Adipocyte (in vitro differentiated cells): ENCODE measurements around the gene PLA2G2F.
A peak's percentile ranks its signal among the peaks of the same experiment; 100 is the strongest.

Experiments used
- DNase-seq: peaks from one replicate; pipeline ENCODE4 v3.0.0-alpha.2; 2015; ENCODE audit warnings: low read depth
- H3K27me3 ChIP-seq: replicated peaks from 2 replicates; pipeline ENCODE4 v1.7.0; 2013; ENCODE audit warnings: mild to moderate bottlenecking, low read length, moderate library complexity; ENCODE audit not compliant: control insufficient read depth, insufficient read depth
- H3K36me3 ChIP-seq: 2 replicates; pipeline ENCODE4 v1.7.0; 2013; ENCODE audit warnings: low read length, mild to moderate bottlenecking, moderate library complexity; ENCODE audit not compliant: control insufficient read depth, insufficient read depth, severe bottlenecking
- H3K4me1 ChIP-seq: 2 replicates; pipeline ENCODE4 v1.7.0; 2013; ENCODE audit warnings: mild to moderate bottlenecking, low read length, moderate library complexity; ENCODE audit not compliant: control insufficient read depth, insufficient read depth
- H3K4me3 ChIP-seq: 2 replicates; pipeline ENCODE4 v1.7.0; 2013; ENCODE audit warnings: mild to moderate bottlenecking, low read length, moderate library complexity
- H3K9ac ChIP-seq: 2 replicates; pipeline ENCODE4 v1.7.0; 2013; ENCODE audit warnings: mild to moderate bottlenecking, low read length, moderate library complexity
- H3K9me3 ChIP-seq: 2 replicates; pipeline ENCODE4 v1.7.0; 2013; ENCODE audit warnings: mild to moderate bottlenecking, low read length, moderate library complexity; ENCODE audit not compliant: control insufficient read depth

Gene PLA2G2F

DNA sequence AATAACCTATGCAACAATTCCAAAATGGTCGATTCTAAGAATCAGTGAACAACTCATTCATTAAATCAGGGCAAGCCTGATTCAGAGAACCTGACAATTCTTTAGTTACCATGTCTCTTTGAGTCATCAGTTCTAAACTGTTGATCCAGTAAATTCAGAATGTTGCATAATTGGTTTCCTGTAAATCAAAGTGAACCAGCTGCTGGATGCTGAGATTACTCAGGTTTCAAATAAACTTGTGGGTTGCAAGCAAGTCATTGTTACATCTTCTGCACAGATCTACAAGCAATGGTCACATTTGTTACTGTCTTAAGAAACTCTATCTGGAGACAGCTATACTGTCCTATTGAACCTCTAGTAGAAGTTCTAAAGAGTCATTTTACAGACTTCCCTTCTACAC lies 36.2 kb upstream of the PLA2G2F start:
- Histone ChIP-seq H3K9me3 (no peaks in the 10 kb centered on the region), H3K4me1 (no peaks in the 10 kb centered on the region), H3K27me3 (no peaks in the 10 kb centered on the region), H3K9ac (no peak overlapping the region), H3K36me3 (no peaks in the 10 kb centered on the region), H3K4me3 (no peak overlapping the region)
- peak; percentile 34 for DNase-seq

DNA sequence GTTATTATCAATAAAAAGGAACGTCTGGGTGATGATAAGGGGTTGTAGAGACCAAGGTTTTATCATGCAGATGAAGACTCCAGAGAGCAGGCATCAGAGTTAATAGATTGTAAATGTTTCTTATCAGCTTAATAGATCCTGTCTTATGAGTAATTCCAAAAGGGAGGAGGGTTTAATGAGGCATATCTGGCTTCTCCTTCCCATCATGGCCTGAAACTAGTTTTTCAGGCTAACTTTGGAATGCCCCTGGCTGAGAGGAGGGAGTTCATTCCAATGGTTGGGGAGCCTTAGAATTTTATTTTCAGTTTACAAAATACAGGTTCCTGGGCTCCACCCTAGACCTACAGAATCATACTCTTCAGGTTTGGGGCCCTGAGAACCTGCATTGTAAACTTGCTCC lies 33.3 kb upstream of the PLA2G2F start:
- H3K9me3 ChIP-seq: no peaks in the 10 kb centered on the region
- DNase-seq: no peak
- no peaks in the 10 kb centered on the region for H3K4me1 ChIP-seq
- H3K9ac ChIP-seq: no peak overlapping the region
- H3K36me3 ChIP-seq: no peaks in the 10 kb centered on the region
- no peak overlapping the region for H3K4me3 ChIP-seq
- no peaks in the 10 kb centered on the region for H3K27me3 ChIP-seq

- DNase-seq: no peak
- Histone ChIP-seq H3K9ac (no peak overlapping the region), H3K9me3 (no peaks in the 10 kb centered on the region), H3K4me1 (no peaks in the 10 kb centered on the region), H3K4me3 (no peak overlapping the region), H3K36me3 (no peaks in the 10 kb centered on the region), H3K27me3 (no peaks in the 10 kb centered on the region)
These were observed 31.8 kb upstream of the PLA2G2F start for GRCh38 chr1:20107351-20107750.

DNA sequence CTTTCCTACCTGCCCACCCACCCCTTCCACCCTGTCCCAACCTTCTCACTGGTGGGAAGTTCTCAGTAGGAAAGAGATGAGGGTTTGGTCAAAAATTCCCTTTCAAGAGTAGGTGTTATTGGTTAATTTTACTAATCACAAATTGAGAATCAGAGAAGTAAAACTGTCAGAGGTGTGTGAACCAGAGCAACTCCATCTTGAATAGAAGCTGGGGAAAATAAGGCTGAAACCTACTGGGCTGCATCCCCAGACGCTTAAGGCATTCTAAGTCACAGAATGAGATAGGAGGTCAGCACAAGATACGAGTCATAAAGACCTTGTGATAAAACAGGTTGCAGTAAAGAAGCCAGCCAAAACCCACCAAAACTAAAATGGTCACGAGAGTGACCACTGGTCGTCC lies 31.3 kb upstream of the PLA2G2F start:
- Histone ChIP-seq H3K27me3 (no peaks in the 10 kb centered on the region), H3K4me1 (no peaks in the 10 kb centered on the region), H3K4me3 (no peak overlapping the region), H3K9ac (no peak overlapping the region), H3K9me3 (no peaks in the 10 kb centered on the region), H3K36me3 (no peaks in the 10 kb centered on the region)
- no peak for DNase-seq

DNA sequence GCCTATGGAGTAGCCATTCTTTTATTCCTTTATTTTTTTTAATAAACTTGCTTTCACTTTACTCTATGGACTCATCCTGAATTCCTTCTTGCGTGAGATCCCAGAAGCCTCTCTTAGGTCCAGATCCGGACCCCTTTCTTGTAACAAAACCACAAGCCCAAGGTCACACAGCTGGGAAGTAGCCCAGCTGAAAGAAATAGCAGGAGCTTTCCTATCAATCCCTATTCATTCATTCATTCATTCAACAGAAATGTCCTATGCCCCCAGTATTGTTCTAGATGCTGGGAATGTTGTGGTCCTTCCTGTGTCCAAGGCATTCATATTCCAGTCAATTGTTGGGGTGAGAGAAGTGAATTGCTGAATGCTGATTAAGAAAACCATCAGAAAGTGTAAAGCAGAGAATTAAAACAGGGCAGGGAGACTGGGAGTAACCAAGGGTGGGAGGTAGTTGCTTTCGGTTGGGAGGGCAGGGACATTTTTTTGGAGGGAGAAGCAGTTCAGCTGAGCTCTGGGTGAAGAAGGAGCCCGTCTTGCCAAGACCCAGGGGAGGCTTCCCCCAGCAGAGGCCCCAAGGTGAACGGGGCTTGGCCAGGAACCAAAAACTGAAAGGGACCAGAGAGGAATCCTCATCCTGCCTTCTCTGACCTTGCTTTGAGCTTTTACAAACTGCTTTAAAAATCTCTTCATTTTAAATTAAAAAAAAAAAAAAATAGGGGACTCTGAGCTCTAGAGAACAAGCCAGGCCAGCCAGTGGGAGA lies 30.6 kb upstream of the PLA2G2F start:
- no peak for DNase-seq
- H3K27me3 ChIP-seq: no peaks in the 10 kb centered on the region
- H3K9ac ChIP-seq: no peak overlapping the region
- no peak overlapping the region for H3K4me3 ChIP-seq
- no peaks in the 10 kb centered on the region for H3K9me3 ChIP-seq
- H3K36me3 ChIP-seq: no peaks in the 10 kb centered on the region
- no peaks in the 10 kb centered on the region for H3K4me1 ChIP-seq

- Histone ChIP-seq H3K36me3 (no peaks in the 10 kb centered on the region), H3K9me3 (no peaks in the 10 kb centered on the region), H3K4me1 (no peaks in the 10 kb centered on the region), H3K4me3 (no peak overlapping the region), H3K9ac (no peak overlapping the region), H3K27me3 (no peaks in the 10 kb centered on the region)
- DNase-seq: no peak
These were observed 29.8 kb upstream of the PLA2G2F start for GRCh38 chr1:20109223-20109856.

DNA sequence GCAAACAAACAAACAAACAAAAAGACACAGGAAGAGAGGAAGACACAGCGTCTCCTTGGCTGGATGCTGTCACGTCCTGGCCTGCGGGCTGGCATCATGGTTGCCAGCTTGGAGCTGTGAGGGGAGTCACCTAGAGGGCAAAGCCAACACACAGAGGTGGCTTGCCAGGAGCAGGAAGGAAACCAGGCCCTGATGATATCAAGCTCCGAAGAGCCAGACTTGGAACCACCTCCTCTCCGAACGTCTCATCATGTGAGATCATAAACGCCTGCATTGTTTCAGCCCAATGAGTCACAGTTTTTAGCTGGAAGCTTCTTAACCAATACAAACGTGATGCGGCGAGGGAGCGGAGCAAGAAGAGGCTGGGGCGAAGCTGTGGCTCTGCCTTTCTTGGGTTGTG lies 28.4 kb upstream of the PLA2G2F start:
- H3K4me3 ChIP-seq: no peak overlapping the region
- no peaks in the 10 kb centered on the region for H3K9me3 ChIP-seq
- H3K27me3 ChIP-seq: no peaks in the 10 kb centered on the region
- no peak overlapping the region for H3K9ac ChIP-seq
- no peaks in the 10 kb centered on the region for H3K4me1 ChIP-seq
- no peak for DNase-seq
- no peaks in the 10 kb centered on the region for H3K36me3 ChIP-seq

DNA sequence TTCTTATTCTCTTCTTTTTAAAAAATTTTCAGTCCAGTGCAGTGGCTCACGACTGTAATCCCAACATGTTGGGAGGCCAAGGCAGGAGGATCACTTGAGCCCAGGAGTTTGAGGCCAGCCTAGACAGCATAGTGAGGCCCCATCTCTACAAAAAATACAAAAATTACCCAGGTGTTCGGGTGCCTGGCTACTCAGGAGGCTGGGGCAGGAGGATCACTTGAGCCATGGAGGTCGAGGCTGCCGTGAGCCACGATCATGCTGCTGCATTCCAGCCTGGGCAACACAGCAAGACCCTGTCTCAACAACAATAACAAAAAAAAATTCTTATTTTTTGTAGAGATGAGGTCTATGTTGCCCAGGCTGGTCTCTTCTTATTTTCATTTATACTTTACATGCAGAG lies 27.7 kb upstream of the PLA2G2F start:
- DNase-seq: no peak
- Histone ChIP-seq H3K36me3 (no peaks in the 10 kb centered on the region), H3K4me1 (no peaks in the 10 kb centered on the region), H3K4me3 (no peak overlapping the region), H3K9me3 (no peaks in the 10 kb centered on the region), H3K27me3 (no peaks in the 10 kb centered on the region), H3K9ac (no peak overlapping the region)

- Histone ChIP-seq H3K27me3 (no peaks in the 10 kb centered on the region), H3K4me1 (no peaks in the 10 kb centered on the region), H3K36me3 (no peaks in the 10 kb centered on the region), H3K4me3 (no peak overlapping the region), H3K9ac (no peak overlapping the region), H3K9me3 (no peaks in the 10 kb centered on the region)
- DNase-seq: no peak
These were observed 26.7 kb upstream of the PLA2G2F start for GRCh38 chr1:20112279-20113000.

DNA sequence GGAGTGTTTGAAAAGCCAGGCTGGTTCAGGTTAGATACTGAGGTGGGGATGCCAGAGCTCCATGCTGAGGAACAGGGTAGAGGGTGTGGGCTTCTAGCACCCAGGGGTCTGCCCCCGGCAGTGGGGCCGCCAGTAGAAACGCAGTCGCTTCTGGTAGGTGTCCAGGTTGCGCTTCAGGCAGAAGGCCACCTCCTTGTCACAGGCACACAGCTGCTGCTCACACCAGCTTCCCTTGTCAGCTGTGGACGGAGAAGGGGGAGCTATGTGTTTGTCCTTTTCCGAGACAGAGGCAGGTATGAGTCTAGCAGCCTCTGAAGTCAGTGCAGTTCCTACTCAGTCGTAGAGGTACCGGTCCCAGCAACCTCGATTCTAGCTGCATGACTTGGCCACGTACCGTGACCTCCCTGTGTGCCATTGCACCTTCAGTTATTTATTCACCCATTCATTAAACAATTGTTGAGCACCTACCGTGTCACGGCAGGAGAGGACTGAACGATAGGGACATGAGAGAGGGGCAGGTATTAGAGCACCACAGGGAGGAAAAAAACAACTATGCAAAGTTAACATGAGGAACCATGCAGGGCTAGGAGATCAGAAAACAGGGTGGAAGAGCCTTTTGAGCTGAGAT lies 25.0 kb upstream of the PLA2G2F start:
- peaks cover 10% of the 10 kb centered on the region for H3K27me3 ChIP-seq
- H3K4me1 ChIP-seq: no peaks in the 10 kb centered on the region
- no peak for DNase-seq
- no peak overlapping the region for H3K9ac ChIP-seq
- H3K36me3 ChIP-seq: no peaks in the 10 kb centered on the region
- H3K9me3 ChIP-seq: no peaks in the 10 kb centered on the region
- H3K4me3 ChIP-seq: no peak overlapping the region

DNA sequence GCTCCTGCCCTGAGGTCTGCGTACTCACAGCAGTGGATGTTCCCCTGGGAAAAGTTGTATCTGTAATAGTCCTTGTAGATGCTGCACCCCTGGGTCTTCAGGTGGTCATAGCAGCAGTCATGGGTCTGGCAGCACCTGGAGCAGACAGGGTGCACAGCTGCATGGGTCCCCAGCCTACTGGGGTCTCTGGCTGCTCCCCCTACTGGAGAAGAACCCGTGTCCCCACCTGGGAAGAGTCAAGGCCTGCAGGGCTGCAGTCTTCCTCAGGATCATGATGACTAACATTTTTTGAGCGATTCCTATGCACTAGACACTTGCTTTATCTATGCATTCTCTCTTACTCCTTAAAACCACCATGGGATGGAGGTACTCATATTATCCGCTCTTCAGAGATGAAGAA lies 23.6 kb upstream of the PLA2G2F start:
- no peak for DNase-seq
- no peaks in the 10 kb centered on the region for H3K4me1 ChIP-seq
- H3K27me3 ChIP-seq: peaks cover 10% of the 10 kb centered on the region

More for the DNA sequence above, 23.6 kb upstream of the PLA2G2F start:
- no peaks in the 10 kb centered on the region for H3K9me3 ChIP-seq
- H3K36me3 ChIP-seq: no peaks in the 10 kb centered on the region
- H3K4me3 ChIP-seq: no peak overlapping the region
- no peak overlapping the region for H3K9ac ChIP-seq
